Dedifferentiated amniotic fluid mesenchymal stem cell (primary cell): ENCODE results near the gene DUSP7.

Experiments used
- DNase-seq: peaks from one replicate; pipeline ENCODE4 v3.0.0-alpha.2; 2016; ENCODE audit errors: extremely low spot score

DUSP7 gene

DNA sequence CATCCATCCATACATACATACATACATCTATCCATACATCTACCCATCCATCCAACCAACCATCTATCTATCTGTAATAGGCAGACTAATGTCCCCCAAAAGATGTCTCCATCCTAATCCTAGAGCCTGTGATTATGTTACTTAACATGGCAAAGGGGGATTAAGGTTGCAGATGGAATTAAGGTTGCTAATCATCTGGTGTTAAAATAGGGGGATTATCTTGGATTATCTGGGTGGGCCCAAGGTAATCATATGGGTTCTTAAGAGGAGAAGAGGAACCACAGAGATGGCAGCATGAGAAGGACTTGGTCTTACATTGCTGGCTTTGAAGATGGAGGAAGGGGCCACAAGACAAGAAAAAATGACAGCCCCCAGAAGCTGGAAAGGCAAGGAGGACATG lies 45.9 kb downstream of the DUSP7 start:
- DNase-seq: no peak

DNA sequence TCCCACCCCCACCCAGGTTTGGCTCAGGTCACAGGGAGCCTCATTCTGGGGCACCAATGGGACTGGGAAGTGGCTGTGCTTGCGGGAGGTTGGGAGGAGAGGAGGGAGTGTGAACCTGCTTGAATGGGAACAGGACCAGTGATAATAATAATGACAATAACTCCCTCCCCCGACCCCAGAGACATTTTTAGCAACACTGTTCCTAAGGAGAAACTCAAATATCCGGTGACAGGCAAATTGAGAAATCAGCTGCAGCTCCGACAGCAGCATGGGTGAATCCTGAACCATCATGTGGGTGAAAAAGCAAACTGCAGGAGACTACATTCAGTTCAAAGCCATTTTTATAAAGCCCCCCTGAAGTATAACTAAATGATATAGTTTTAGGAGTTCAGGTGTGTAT lies 49.1 kb downstream of the DUSP7 start:
- no peak for DNase-seq

DNA sequence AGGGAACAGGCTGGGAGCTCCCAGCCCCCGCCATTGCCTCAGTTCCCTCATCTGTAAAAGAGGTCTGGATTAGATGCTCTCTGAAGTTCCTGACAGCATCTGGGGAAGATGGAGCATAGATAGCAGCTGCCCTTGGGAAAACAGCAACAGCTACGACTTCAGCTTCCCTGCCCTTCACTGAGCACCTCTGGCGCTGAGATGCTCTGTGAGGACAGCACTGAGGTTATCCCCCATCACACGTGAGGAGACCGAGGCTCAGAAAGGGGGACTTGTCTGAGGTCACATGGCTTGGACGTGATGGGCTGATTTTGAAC lies 49.6 kb downstream of the DUSP7 start:
- no peak for DNase-seq

DNA sequence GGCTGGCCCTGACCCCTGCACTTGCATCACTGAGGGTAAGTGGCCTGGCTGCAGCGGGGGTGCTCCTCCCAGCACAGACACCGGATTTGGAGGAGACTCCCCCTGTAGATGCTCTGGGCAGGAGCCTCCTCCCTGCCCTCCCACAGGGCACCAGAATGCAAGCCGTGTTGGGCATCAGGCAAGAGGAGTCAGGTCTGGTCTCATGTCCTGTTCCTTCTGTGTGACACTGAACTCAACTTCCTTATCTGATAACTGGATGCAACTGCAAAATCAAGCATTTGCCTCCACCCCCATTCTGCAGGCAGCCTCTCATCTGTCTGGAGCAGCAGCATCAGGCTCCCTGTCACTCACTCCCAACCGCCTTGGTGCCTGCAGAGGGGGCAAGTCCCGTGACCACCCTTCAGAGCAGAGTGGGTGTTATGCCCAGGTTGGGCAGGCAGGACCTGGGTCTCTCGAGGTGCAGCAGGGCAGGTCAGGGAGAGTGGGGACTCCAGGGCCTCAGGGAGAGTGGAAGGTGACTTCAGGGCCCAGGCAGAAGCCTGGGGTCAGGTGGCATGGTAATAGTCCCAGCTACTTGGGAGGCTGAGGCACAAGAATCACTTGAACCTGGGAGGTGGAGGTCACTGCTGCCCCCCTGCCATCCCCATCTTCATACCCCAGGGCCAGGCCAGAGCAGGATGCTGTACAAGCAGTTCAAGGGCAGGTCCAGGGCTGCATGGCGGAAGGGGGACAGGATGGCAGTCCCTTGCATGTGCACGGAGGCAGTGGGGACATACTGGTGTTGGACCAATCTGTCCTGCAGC lies 50.2 kb downstream of the DUSP7 start:
- DNase-seq: no peak

DNA sequence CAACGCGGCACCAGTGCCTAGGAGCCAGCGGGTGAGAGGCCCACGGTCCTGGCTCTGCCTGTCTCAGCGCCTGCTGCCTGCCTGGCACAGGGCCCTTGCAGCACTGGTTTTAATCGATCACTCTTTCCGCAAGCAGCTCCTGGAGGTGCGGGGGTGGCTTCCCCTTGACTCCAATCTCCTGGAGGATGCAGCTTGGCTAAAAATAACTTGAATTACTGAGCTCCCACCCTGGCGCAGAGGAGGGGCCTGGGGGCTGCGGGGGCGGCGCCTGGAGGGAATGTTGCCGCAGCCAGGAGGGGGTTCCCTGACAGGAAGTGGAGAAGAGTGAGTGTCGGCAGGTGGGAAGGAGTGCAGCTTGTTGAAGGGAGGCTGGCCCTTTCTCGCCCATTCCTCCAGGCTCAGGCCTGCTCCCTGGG lies 50.8 kb downstream of the DUSP7 start:
- DNase-seq: no peak

DNA sequence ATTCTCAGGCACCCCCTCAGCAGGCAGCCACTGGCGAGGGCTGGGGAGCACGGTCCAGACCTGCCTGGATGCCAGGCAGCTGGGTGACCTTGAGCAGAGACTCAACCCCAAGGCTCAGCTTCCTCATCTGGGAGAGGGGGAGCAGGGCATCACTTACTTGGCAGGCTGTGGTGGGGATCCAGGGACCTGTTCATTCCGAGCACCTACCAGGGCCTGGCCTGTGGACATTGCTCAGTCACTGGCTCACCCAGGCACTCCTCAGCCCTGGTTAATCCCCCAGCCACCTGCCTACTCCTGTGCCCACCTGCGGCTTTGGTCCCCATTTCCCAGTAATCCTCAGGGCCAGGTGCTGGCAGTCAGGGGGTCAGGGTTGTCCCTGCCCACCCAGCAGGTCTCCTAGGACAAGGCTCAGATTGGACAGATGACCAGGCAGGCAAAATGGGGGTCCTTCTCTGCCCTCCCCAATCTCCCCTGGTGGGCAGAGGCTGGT lies 51.4 kb downstream of the DUSP7 start:
- no peak for DNase-seq

DNA sequence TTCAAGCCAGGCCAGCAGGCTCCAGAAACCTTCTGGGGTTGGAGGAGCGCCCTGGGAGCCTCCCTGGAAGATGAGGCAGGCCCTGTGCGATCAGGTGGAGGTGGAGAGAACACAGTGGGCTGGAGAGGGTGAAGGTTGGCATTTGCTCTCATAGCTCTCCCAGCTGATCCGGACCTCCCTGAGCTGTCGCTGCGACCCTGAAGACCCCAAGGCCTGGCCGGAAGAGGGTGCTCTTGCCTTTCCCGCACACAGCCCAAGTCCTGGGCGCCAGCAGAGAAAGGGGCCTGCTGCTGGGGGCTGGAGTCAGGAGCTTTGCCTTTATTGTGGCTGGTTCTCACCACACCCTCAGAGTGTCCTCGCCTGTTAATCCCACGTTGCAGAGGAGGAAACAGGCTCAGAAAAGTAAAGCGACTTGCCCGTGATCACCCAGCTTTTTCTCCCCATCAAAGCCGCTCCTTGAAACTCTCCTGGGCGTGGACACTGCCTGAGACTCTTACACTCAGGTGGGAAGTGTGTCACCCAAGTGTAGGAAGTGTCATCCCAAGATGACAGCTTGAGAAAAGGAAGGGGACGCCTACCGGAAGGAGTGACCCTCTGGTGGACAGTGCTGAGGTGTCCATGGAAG lies 52.1 kb downstream of the DUSP7 start:
- no peak for DNase-seq

DNA sequence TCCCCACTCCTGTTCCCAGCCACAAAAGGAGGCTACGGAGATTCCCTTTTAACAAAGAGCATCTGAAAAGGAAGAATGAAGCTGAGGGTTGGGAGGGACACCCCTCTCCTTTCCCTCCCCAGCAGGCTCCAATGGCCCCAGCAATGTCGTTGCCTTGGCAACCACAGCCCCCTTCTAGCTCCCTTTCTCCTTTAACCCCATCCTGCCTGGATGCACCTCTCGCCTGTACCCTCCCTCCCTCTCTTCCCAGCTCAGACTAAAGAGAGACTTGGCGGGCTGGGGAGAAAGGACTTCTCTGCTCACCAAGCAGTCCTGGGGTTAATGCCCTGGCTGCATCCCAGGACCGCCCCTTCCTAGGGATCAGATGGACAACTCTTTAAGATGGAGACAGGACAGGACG lies 53.6 kb downstream of the DUSP7 start:
- DNase-seq: no peak

DNA sequence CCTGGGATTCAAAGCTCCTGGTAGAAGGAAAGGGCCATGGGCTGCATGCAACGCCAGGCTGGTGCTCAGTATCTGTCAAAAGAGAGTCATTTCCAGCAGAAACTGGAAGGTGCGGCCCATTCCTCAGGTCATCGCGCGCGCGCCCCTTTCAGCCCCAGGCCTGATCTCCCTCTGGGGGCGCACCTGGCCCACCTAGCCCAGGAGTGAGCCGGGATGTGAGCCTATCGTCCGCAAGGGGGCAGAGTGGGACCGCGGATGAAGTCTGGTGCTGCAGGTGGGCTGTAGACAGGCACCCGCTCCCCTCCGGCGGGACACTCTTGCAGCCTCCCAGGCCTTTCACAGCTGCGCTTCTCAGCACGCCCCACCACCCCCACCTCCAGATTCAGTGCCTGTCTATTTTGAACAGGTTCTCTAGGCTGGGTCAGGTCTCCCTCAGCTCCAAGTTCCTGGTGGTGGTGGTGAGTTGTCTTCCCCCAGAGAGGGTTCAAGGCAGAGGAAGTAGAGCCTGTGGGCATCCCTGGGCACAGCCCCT lies 54.9 kb downstream of the DUSP7 start:
- peak; percentile 23 for DNase-seq

DNA sequence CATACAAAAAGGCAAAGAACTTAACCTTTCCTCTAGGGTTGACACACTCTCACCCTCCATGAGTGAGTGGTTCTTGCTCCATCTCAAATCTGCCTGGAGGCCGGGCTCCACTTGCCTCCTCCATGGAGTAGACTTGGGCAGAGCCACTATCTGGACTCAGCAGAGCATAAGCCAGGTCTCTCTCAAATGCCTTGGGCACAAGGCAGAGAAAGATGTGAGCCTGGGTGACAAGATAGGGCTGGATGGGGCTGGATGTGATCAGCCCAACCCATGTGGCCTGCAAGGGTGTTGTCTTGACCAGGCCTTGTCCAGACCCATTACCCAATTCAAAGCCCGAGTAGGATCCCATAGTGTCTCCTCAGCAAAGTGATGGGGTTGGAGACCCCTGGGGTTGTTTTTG lies 56.5 kb downstream of the DUSP7 start:
- DNase-seq: no peak
